GM12891 (cell line): Measurements from ENCODE around the gene ZNF747.

ENCODE experiments used
- DNase-seq: peaks from one replicate; pipeline ENCODE4 v3.0.0; 2011; ENCODE audit warnings: low spot score; ENCODE audit not compliant: insufficient read length
- FAIRE-seq: peaks from 2 replicates; lab custom pipeline; 2011; peaks lifted over from hg19 to GRCh38; lab: Jason Lieb, UNC
- PAX5 ChIP-seq: IDR thresholded peaks from 2 replicates; pipeline ENCODE4 v1.6.1; 2011; ENCODE audit warnings: low read length, moderate library complexity, mild to moderate bottlenecking; ENCODE audit not compliant: insufficient read depth, severe bottlenecking
- POLR2A ChIP-seq: IDR thresholded peaks from 2 replicates; pipeline ENCODE4 v1.6.1; 2011; ENCODE audit warnings: low read depth, low read length, control low read depth
- POLR2AphosphoS5 ChIP-seq: IDR thresholded peaks from 2 replicates; pipeline ENCODE4 v1.6.1; 2011; ENCODE audit warnings: low read depth, low read length, control low read depth
- POU2F2 ChIP-seq: IDR thresholded peaks from 2 replicates; pipeline ENCODE4 v1.6.1; 2011; ENCODE audit warnings: low read depth, mild to moderate bottlenecking, control low read depth, low read length, moderate library complexity
- SPI1 ChIP-seq: IDR thresholded peaks from 2 replicates; pipeline ENCODE4 v1.6.1; 2011; ENCODE audit warnings: low read depth, low read length, control low read depth
- TAF1 ChIP-seq: IDR thresholded peaks from 2 replicates; pipeline ENCODE4 v1.6.1; 2011; ENCODE audit warnings: low read depth, low read length, control low read depth

Gene ZNF747

GRCh38 chr16:30567991-30568638 is 33.5 kb upstream of the ZNF747 start:
- no peak for DNase-seq
- TF ChIP-seq TAF1: no peak
- TF ChIP-seq POU2F2: no peak
- TF ChIP-seq POLR2AphosphoS5: no peak
- TF ChIP-seq PAX5: no peak
- no peak for TF ChIP-seq SPI1
- no peak for TF ChIP-seq POLR2A
- peak; percentile 91 for FAIRE-seq

- TF ChIP-seq TAF1 (no peak), POLR2A (no peak), SPI1 (no peak)
- no peak for DNase-seq
- FAIRE-seq: no peak
Measured at GRCh38 chr16:30567160-30567990, 32.7 kb upstream of the ZNF747 start.

DNA sequence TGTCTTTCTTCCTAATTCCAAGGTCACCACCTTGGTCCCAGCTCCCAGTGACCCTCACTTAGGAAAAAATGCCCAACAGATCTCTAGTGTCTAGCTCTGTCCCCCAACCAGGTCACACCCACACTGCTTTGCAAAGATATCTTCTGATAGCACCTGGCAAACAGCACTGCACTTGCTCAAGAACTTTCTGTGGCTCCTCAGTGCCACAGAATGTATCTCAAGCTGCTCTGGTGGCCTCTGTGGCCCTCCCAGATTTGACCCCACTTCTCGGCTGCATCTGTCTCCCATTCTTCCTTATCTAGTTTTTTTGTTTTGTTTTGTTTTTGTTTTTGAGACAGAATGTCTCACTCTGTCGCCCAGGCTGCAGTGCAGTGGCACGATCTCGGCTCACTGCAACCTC is 31.9 kb upstream of the ZNF747 start:
- DNase-seq (no peak), FAIRE-seq (no peak)
- TF ChIP-seq SPI1 (no peak), POLR2AphosphoS5 (no peak), POLR2A (no peak), POU2F2 (no peak), TAF1 (no peak), PAX5 (no peak)

DNA sequence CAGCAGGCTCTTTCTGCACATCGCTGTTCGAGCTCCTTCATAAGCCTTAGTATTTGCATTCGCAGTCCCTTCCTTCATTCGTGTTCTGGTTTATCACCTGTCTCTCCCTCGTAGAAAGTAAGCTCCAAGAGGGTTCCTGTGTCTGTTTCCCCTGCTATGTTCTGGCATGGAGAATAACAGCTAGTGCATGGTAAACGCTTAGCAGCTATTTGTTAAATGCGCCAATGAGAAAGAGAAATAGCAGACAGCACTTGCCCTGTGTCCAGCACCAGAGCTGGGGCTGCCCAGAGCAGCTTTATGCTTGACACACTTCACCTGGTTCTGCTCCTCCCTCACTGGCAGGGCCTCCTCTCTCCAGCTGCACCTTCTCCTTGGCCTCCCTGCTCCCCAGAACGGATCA is 31.3 kb upstream of the ZNF747 start:
- no peak for FAIRE-seq

DNA sequence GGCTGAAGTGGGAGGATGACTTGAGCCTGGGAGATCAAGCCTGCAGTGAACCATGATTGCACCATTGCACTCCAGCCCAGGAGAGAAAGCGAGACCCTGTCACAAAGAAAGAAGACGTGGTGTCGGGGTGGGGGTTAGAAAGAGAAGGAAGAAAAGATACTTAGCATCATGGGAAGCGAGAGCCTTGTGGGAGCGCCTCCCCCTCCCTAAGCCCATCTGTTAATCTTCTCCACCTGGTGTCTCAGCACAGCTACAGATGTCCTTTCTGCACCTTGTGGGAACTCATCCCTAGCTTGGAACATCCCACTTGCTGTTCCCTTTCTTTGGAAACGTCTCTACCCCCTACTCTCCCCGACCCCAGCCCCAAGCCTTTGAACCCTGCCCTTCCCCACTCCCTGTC is 30.9 kb upstream of the ZNF747 start:
- DNase-seq (no peak), FAIRE-seq (no peak)
- TF ChIP-seq POLR2AphosphoS5 (no peak), PAX5 (no peak), POLR2A (no peak), SPI1 (no peak), POU2F2 (no peak), TAF1 (no peak)

More for the DNA sequence above, 31.3 kb upstream of the ZNF747 start:
- TF ChIP-seq TAF1: no peak
- TF ChIP-seq POU2F2: no peak
- TF ChIP-seq PAX5: no peak
- no peak for TF ChIP-seq SPI1
- no peak for TF ChIP-seq POLR2A
- TF ChIP-seq POLR2AphosphoS5: no peak
- no peak for DNase-seq

DNA sequence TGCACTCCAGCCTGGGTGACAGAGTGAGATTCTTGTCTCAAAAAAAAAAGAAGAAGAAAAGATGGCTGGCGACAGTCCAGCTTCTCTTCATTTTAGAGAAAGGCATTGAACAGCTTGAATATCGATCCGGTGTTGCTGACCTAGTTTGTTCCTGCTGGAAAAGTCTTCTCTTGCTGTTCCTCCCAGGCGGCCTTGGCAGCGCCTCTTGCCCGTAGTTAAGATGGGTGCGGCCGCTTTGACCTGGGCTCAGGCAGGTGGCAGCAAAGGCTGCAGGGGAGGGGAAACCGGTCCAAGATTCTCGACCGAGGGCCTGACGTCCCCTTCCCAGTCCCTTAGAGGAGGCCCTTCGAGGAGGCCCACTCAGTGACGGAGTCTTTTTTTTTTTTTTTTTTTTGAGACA is 27.4 kb upstream of the ZNF747 start:
- DNase-seq (no peak), FAIRE-seq (no peak)
- no peak for TF ChIP-seq POLR2AphosphoS5
- TF ChIP-seq TAF1: no peak
- no peak for TF ChIP-seq POU2F2
- TF ChIP-seq SPI1: no peak
- no peak for TF ChIP-seq POLR2A
- TF ChIP-seq PAX5: no peak

DNA sequence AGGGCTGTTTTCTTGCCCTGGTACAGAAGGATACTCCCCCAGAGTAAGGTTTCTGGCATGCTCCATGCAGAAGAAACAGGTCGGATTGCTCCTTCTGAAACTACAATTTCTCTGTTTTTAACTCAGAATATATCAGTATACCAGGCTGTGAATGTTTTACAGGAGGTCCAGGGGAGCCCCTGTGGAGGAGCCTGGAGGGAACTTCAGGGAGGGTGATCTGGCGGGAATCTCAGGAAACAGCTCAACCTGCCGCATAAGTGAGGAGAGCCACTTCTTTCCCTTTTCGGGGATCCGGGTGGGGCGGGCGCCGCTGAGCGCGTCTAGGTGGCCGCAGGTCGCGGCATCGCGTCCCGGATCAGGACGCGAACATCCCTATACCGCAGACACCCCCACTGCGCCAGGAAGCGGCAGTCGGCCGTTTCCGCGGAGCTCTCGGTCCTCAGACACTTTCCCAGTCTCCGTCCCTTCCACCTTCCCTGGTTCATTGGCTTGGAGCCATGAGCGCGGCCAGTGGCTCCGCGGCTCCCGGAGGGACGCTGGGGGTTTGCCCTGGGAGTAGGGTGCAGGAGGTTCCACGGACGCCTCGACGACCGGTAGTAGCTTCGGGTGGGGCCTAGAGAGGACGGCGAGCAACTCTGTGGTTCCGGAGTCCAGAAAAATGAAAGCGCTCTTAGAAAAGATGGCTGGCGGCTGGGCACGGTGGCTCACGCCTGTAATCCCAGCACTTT is 26.6 kb upstream of the ZNF747 start:
- TF ChIP-seq POU2F2: no peak
- TF ChIP-seq POLR2A: 0 out of 2 replicates have a peak, but pooled peaks have one; percentile 13
- no peak for TF ChIP-seq SPI1
- TF ChIP-seq PAX5: no peak
- peak; percentile 17 for TF ChIP-seq TAF1
- no peak for TF ChIP-seq POLR2AphosphoS5
- DNase-seq: no peak
- no peak for FAIRE-seq

GRCh38 chr16:30559690-30560089 is 25.0 kb upstream of the ZNF747 start:
- TF ChIP-seq TAF1 (no peak), PAX5 (no peak), POLR2AphosphoS5 (no peak), SPI1 (no peak), POLR2A (no peak), POU2F2 (no peak)
- no peak for DNase-seq
- FAIRE-seq: no peak

GRCh38 chr16:30558789-30559377 is 24.2 kb upstream of the ZNF747 start:
- FAIRE-seq (no peak), DNase-seq (no peak)
- TF ChIP-seq TAF1 (no peak), POLR2A (no peak)
